WTC11 (cell line): Measurements from ENCODE around the gene RBL1. TPM values are rescaled to one million over a fixed set of nuclear protein-coding genes. Genes with fewer than 3 reads are reported as not detected.
A peak's percentile ranks its signal among the peaks of the same experiment; 100 is the strongest.

ENCODE experiments used
- ATAC-seq: fragments of 200-7000 bp; cut with Tn5 transposase; 2 replicates; pipeline ENCODE4 v1.10.0; 2021; ENCODE audit warnings: mild to moderate bottlenecking, moderate library complexity
- CTCF ChIA-PET: fragments of 300-600 bp; sonication (Branson Sonifier 250); formaldehyde crosslinking; loops from one replicate; lab custom pipeline; 2021; ENCODE audit warnings: antibody characterized with exemption; lab: Charles Lee
- POLR2A ChIA-PET: fragments of 350-600 bp; sonication (Branson Sonifier 250); formaldehyde crosslinking; loops from one replicate; lab custom pipeline; 2021; ENCODE audit warnings: antibody characterized with exemption; lab: Charles Lee
- DNase-seq: peaks from one replicate; pipeline ENCODE4 v3.0.0; 2021; ENCODE audit warnings: low spot score
- H3K27ac Mint-ChIP-seq: 2 replicates; pipeline ENCODE4 v1.8.0; 2021; ENCODE audit warnings: mixed read lengths
- H3K27me3 Mint-ChIP-seq: 2 replicates; pipeline ENCODE4 v1.8.0; 2021; ENCODE audit warnings: low read depth, mild to moderate bottlenecking, moderate library complexity, mixed read lengths
- H3K36me3 Mint-ChIP-seq: 2 replicates; pipeline ENCODE4 v1.8.0; 2021; ENCODE audit warnings: mixed read lengths
- H3K4me1 Mint-ChIP-seq: 2 replicates; pipeline ENCODE4 v1.8.0; 2022; ENCODE audit warnings: mixed read lengths
- H3K4me3 Mint-ChIP-seq: 2 replicates; pipeline ENCODE4 v1.8.0; 2021; ENCODE audit warnings: mild to moderate bottlenecking, moderate library complexity, mixed read lengths
- H3K9me3 Mint-ChIP-seq: 2 replicates; pipeline ENCODE4 v1.8.0; 2021; ENCODE audit warnings: mixed read lengths
- CBFB ChIP-seq: sonication (generic); formaldehyde crosslinking; IDR thresholded peaks from 2 replicates; pipeline ENCODE4 v1.8.1; 2022; ENCODE audit warnings: mild to moderate bottlenecking, low read depth, missing genetic modification reagents
- CREM ChIP-seq: sonication (generic); formaldehyde crosslinking; IDR thresholded peaks from 2 replicates; pipeline ENCODE4 v1.8.1; 2022; ENCODE audit warnings: mild to moderate bottlenecking, missing genetic modification reagents, moderate library complexity
- ETV6 ChIP-seq: sonication (generic); formaldehyde crosslinking; IDR thresholded peaks from 2 replicates; pipeline ENCODE4 v1.8.1; 2022; ENCODE audit warnings: mild to moderate bottlenecking, missing genetic modification reagents
- FOXP1 ChIP-seq: sonication (generic); formaldehyde crosslinking; IDR thresholded peaks from 2 replicates; pipeline ENCODE4 v1.8.0; 2022; ENCODE audit warnings: missing genetic modification reagents, mild to moderate bottlenecking, moderate library complexity, borderline replicate concordance
- JAZF1 ChIP-seq: fragments of 250-450 bp; sonication (Bioruptor Pico); IDR thresholded peaks from 2 replicates; pipeline ENCODE4 v1.9.0; 2021; ENCODE audit warnings: moderate library complexity, mild to moderate bottlenecking, inconsistent platforms
- KAT7 ChIP-seq: sonication (generic); formaldehyde crosslinking; IDR thresholded peaks from 2 replicates; pipeline ENCODE4 v1.8.1; 2023; ENCODE audit warnings: missing genetic modification reagents, mild to moderate bottlenecking, borderline replicate concordance
- MXD4 ChIP-seq: fragments of 250-450 bp; sonication (Bioruptor Pico); IDR thresholded peaks from 2 replicates; pipeline ENCODE4 v1.8.0; 2021; ENCODE audit warnings: mild to moderate bottlenecking, moderate library complexity, borderline replicate concordance
- PRRX2 ChIP-seq: fragments of 250-450 bp; sonication (Bioruptor Pico); IDR thresholded peaks from 2 replicates; pipeline ENCODE4 v1.8.0; 2021; ENCODE audit warnings: mild to moderate bottlenecking
- SMAD3 ChIP-seq: sonication (generic); formaldehyde crosslinking; IDR thresholded peaks from 2 replicates; pipeline ENCODE4 v1.8.0; 2022; ENCODE audit warnings: missing genetic modification reagents, mild to moderate bottlenecking, borderline replicate concordance
- SMAD4 ChIP-seq: sonication (generic); formaldehyde crosslinking; IDR thresholded peaks from 2 replicates; pipeline ENCODE4 v1.8.0; 2022; ENCODE audit warnings: mild to moderate bottlenecking, missing genetic modification reagents
- ZNF219 ChIP-seq: sonication (generic); formaldehyde crosslinking; IDR thresholded peaks from 2 replicates; pipeline ENCODE4 v1.8.0; 2023; ENCODE audit warnings: missing genetic modification reagents, mild to moderate bottlenecking, borderline replicate concordance
- total RNA-seq: library from RNA; stranded (reverse); gene quantifications from 3 replicates; pipeline ENCODE4 v1.2.3, GENCODE V29; 2021
- TF ChIP-seq, protein P1 (sequence below): sonication (generic); formaldehyde crosslinking; IDR thresholded peaks from 2 replicates; pipeline ENCODE4 v1.8.0; 2023; ENCODE audit warnings: mild to moderate bottlenecking, missing genetic modification reagents
- TF ChIP-seq, protein P2 (sequence below): sonication (generic); formaldehyde crosslinking; IDR thresholded peaks from 2 replicates; pipeline ENCODE4 v1.8.0; 2023; ENCODE audit warnings: missing genetic modification reagents, mild to moderate bottlenecking, borderline replicate concordance
- TF ChIP-seq, protein P3 (sequence below): sonication (generic); formaldehyde crosslinking; IDR thresholded peaks from 2 replicates; pipeline ENCODE4 v1.8.1; 2023; ENCODE audit warnings: mild to moderate bottlenecking, missing genetic modification reagents
- TF ChIP-seq, protein P4 (sequence below): sonication (generic); formaldehyde crosslinking; IDR thresholded peaks from 2 replicates; pipeline ENCODE4 v1.8.0; 2023; ENCODE audit warnings: missing genetic modification reagents
- TF ChIP-seq, protein P5 (sequence below): fragments of 250-450 bp; sonication (Bioruptor Pico); conservative IDR thresholded peaks from 2 replicates; pipeline ENCODE4 v1.9.0; 2021; ENCODE audit warnings: mild to moderate bottlenecking
- TF ChIP-seq, protein P6 (sequence below): sonication (generic); formaldehyde crosslinking; IDR thresholded peaks from 2 replicates; pipeline ENCODE4 v1.8.1; 2023; ENCODE audit warnings: mild to moderate bottlenecking, moderate library complexity, missing genetic modification reagents
- TF ChIP-seq, protein P7 (sequence below): sonication (generic); formaldehyde crosslinking; IDR thresholded peaks from 2 replicates; pipeline ENCODE4 v1.8.1; 2023; ENCODE audit warnings: mild to moderate bottlenecking, missing genetic modification reagents, moderate library complexity

Gene RBL1
- total RNA-seq, 1 experiment from 2014 or later = 11.1 TPM

DNA sequence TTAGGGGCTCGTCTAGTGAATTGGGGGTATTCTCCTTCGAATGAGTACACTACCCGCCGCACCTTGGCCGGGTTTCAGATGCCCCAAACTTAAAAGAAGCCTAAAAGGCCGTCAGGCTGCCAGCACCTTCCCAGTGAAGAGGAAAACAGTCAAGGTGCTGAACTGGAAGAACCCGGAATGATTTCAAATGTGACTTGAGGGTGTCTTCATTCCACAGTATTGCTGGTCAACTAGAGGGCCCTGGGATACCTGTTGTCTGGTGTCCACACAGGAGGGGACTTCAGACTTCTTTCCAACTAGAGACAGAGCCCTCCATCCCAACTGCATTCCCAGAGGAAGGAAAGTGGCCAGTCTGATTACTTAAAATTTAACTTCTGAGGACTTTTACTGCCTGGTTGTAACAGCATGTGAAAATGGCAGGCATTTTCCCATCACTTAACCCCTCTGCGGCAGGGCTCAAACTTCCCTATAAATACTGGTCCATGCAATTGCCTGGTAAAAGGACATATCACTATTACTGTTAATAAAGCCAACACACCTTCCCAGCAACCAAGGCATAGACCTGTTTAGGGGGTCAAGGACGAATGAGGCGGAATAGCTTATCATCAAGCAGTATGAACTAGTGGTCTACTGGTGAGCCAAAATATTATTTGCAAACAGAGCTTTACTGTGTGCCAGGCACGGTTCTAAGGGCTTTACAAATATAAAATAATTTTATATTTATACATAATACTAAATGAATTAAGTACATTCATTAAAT, 143.6 kb downstream of the RBL1 start (continued):
- TF ChIP-seq, protein P1, sequence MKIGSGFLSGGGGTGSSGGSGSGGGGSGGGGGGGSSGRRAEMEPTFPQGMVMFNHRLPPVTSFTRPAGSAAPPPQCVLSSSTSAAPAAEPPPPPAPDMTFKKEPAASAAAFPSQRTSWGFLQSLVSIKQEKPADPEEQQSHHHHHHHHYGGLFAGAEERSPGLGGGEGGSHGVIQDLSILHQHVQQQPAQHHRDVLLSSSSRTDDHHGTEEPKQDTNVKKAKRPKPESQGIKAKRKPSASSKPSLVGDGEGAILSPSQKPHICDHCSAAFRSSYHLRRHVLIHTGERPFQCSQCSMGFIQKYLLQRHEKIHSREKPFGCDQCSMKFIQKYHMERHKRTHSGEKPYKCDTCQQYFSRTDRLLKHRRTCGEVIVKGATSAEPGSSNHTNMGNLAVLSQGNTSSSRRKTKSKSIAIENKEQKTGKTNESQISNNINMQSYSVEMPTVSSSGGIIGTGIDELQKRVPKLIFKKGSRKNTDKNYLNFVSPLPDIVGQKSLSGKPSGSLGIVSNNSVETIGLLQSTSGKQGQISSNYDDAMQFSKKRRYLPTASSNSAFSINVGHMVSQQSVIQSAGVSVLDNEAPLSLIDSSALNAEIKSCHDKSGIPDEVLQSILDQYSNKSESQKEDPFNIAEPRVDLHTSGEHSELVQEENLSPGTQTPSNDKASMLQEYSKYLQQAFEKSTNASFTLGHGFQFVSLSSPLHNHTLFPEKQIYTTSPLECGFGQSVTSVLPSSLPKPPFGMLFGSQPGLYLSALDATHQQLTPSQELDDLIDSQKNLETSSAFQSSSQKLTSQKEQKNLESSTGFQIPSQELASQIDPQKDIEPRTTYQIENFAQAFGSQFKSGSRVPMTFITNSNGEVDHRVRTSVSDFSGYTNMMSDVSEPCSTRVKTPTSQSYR (CRISPR knock-in tag) = no peak
- TF ChIP-seq CREM (CRISPR knock-in tag) = no peak

DNA sequence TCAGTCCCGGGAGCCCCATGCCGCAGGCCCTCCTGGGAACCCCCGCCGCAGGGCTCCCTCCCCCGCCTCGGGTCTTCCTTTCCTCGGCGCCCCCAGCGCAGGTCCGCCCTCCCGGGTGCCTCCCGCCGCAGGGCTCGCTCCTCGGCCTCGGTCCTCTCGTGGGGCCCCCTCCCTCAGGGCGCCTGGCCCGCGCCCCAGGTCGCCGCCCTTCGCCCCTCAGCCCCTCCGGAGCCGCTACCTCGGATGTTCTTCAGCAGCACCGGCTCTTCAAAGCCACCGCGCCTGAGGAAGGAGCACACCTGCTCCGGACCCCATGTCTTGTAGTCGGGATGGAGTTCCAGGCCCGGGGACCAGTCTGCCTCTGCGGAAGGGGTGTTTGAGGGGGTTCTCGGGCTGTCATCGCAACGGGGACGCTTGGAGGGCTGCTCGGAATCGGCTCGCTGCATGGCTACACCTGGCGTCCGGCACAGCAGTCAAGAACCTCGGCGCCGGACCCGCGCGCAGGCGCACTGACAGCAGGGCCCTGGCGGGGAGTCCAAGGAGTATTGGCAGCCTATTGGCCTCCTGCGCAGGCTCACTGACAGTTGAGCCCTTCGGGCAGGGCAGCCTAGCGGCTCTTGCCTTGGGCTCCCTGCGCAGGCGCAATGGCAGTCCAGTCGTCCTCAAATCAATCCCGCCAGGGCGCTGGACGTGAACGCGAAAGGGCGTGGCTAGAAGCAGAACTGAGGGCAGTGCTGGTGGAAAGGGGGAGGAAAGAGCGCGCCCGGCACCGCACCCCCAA, 144.4 kb downstream of the RBL1 start, which contains the start of gene SAMHD1:
TSS of gene SAMHD1 (minus strand) at position 511 of the 781 bp plus-strand sequence. CDS start at position 446, 65 bp downstream.
- H3K36me3 Mint-ChIP-seq = peaks cover 6% of the 10 kb centered on the region
- ATAC-seq (peak; percentile 94), DNase-seq (peak; percentile 97)
- H3K4me3 Mint-ChIP-seq = peak within 1 kb of the TSS; percentile 88
- H3K9me3 Mint-ChIP-seq = no peaks in the 10 kb centered on the region
- POLR2A ChIA-PET = no interaction called here
- no peaks in the 10 kb centered on the region; the same call in 1 of the 2 replicates for H3K27me3 Mint-ChIP-seq
- CTCF ChIA-PET = interaction anchor here (1.4 kb wide), 1 partner anchor 32 kb away, joined by 5 read pairs; no protein-coding TSS in a partner anchor
- peak within 1 kb of the TSS; percentile 89 for H3K27ac Mint-ChIP-seq
- peaks cover 36% of the 10 kb centered on the region for H3K4me1 Mint-ChIP-seq
- 0 out of 2 replicates have a peak, but pooled peaks have one; percentile 39 for TF ChIP-seq ETV6 (CRISPR knock-in tag)
- TF ChIP-seq, protein P2, sequence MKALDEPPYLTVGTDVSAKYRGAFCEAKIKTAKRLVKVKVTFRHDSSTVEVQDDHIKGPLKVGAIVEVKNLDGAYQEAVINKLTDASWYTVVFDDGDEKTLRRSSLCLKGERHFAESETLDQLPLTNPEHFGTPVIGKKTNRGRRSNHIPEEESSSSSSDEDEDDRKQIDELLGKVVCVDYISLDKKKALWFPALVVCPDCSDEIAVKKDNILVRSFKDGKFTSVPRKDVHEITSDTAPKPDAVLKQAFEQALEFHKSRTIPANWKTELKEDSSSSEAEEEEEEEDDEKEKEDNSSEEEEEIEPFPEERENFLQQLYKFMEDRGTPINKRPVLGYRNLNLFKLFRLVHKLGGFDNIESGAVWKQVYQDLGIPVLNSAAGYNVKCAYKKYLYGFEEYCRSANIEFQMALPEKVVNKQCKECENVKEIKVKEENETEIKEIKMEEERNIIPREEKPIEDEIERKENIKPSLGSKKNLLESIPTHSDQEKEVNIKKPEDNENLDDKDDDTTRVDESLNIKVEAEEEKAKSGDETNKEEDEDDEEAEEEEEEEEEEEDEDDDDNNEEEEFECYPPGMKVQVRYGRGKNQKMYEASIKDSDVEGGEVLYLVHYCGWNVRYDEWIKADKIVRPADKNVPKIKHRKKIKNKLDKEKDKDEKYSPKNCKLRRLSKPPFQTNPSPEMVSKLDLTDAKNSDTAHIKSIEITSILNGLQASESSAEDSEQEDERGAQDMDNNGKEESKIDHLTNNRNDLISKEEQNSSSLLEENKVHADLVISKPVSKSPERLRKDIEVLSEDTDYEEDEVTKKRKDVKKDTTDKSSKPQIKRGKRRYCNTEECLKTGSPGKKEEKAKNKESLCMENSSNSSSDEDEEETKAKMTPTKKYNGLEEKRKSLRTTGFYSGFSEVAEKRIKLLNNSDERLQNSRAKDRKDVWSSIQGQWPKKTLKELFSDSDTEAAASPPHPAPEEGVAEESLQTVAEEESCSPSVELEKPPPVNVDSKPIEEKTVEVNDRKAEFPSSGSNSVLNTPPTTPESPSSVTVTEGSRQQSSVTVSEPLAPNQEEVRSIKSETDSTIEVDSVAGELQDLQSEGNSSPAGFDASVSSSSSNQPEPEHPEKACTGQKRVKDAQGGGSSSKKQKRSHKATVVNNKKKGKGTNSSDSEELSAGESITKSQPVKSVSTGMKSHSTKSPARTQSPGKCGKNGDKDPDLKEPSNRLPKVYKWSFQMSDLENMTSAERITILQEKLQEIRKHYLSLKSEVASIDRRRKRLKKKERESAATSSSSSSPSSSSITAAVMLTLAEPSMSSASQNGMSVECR = no peak; the same call in 1 of the 2 replicates
- TF ChIP-seq JAZF1 (CRISPR knock-in tag) = no peak
- TF ChIP-seq PRRX2 = no peak
- no peak for TF ChIP-seq SMAD3 (CRISPR knock-in tag)
- TF ChIP-seq, protein P3, sequence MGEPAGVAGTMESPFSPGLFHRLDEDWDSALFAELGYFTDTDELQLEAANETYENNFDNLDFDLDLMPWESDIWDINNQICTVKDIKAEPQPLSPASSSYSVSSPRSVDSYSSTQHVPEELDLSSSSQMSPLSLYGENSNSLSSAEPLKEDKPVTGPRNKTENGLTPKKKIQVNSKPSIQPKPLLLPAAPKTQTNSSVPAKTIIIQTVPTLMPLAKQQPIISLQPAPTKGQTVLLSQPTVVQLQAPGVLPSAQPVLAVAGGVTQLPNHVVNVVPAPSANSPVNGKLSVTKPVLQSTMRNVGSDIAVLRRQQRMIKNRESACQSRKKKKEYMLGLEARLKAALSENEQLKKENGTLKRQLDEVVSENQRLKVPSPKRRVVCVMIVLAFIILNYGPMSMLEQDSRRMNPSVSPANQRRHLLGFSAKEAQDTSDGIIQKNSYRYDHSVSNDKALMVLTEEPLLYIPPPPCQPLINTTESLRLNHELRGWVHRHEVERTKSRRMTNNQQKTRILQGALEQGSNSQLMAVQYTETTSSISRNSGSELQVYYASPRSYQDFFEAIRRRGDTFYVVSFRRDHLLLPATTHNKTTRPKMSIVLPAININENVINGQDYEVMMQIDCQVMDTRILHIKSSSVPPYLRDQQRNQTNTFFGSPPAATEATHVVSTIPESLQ (CRISPR knock-in tag) = no peak
- TF ChIP-seq MXD4 (CRISPR knock-in tag) = no peak
- TF ChIP-seq, protein P4, sequence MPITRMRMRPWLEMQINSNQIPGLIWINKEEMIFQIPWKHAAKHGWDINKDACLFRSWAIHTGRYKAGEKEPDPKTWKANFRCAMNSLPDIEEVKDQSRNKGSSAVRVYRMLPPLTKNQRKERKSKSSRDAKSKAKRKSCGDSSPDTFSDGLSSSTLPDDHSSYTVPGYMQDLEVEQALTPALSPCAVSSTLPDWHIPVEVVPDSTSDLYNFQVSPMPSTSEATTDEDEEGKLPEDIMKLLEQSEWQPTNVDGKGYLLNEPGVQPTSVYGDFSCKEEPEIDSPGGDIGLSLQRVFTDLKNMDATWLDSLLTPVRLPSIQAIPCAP = peak; percentile 63; the same call in 1 of the 2 replicates
- TF ChIP-seq SMAD4 (CRISPR knock-in tag) = no peak
- TF ChIP-seq, protein P5, sequence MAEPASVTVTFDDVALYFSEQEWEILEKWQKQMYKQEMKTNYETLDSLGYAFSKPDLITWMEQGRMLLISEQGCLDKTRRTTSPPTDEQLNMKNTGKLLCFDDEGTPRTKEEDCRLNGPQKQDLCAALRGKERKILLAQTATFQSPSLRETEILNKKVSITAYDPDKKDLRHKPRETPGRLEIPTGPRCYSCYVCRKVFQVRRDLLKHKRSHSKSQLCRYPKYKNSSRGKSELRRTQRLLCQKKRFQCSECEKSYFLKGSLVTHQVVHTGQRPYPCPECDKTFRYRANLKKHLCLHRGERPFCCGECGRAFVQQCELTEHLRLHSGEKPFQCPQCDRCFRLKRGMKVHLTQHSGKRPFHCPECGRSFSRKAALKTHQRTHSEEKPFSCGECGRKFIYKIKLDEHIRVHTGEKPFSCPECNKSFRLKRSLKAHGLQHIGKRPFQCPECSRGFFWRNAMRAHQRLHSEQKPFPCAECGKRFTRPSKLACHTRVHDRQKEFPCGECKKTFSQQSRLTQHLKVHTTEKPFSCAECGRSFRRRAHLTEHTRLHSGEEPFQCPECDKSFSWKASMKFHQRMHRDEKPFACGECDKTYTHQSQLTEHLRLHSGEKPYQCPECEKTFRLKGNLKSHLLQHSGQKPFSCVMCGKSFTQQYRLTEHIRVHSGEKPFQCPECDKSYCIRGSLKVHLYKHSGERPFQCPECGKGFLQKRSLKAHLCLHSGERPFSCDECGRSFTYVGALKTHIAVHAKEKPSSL = no peak
- TF ChIP-seq CBFB (CRISPR knock-in tag) = no peak
- TF ChIP-seq FOXP1 = 0 out of 2 replicates have a peak, but pooled peaks have one; percentile 40
- TF ChIP-seq, protein P6, sequence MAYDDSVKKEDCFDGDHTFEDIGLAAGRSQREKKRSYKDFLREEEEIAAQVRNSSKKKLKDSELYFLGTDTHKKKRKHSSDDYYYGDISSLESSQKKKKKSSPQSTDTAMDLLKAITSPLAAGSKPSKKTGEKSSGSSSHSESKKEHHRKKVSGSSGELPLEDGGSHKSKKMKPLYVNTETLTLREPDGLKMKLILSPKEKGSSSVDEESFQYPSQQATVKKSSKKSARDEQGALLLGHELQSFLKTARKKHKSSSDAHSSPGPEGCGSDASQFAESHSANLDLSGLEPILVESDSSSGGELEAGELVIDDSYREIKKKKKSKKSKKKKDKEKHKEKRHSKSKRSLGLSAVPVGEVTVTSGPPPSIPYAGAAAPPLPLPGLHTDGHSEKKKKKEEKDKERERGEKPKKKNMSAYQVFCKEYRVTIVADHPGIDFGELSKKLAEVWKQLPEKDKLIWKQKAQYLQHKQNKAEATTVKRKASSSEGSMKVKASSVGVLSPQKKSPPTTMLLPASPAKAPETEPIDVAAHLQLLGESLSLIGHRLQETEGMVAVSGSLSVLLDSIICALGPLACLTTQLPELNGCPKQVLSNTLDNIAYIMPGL (CRISPR knock-in tag) = peak; percentile 75; the same call in 1 of the 2 replicates
- TF ChIP-seq KAT7 (CRISPR knock-in tag) = 0 out of 2 replicates have a peak, but pooled peaks have one; percentile 60
- TF ChIP-seq, protein P7, sequence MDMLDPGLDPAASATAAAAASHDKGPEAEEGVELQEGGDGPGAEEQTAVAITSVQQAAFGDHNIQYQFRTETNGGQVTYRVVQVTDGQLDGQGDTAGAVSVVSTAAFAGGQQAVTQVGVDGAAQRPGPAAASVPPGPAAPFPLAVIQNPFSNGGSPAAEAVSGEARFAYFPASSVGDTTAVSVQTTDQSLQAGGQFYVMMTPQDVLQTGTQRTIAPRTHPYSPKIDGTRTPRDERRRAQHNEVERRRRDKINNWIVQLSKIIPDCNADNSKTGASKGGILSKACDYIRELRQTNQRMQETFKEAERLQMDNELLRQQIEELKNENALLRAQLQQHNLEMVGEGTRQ = no peak
- no peak for TF ChIP-seq ZNF219 (CRISPR knock-in tag)
